Spleen (tissue), 11 donors: ENCODE results near the gene SLC9A4. TPM values are rescaled to one million over a fixed set of nuclear protein-coding genes. Genes with fewer than 3 reads are reported as not detected.

Experiments
- DNase-seq: peaks from one replicate; pipeline ENCODE4 v3.0.0-alpha.2; 2020
- H3K27ac ChIP-seq, 8 donors: fragments of 200-600 bp; sonication (generic) in 7 of 8; 1 replicate in 4 of 8; 2 replicates in 4 of 8; pipeline versions ENCODE4 v1.5.0 to v1.8.0; 2016 to 2021; ENCODE audit warnings: inconsistent platforms in 4 of 8, mild to moderate bottlenecking in 4 of 8, moderate library complexity in 1 of 8
- H3K27me3 ChIP-seq, 7 donors: fragments of 200-600 bp; sonication (generic) in 6 of 7; replicated peaks in 1 of 7; 1 replicate in 4 of 7; 2 replicates in 3 of 7; pipeline versions ENCODE4 v1.5.0 to v1.8.0; 2016 to 2021; ENCODE audit warnings: inconsistent platforms in 3 of 7, mild to moderate bottlenecking in 1 of 7
- H3K36me3 ChIP-seq, 6 donors: fragments of 200-600 bp; sonication (generic) in 5 of 6; 1 replicate in 4 of 6; 2 replicates in 2 of 6; pipeline versions ENCODE4 v1.5.0 to v1.8.0; 2016 to 2021; ENCODE audit warnings: inconsistent platforms in 2 of 6
- H3K4me1 ChIP-seq, 6 donors: fragments of 200-600 bp; sonication (generic) in 5 of 6; 1 replicate in 3 of 6; 2 replicates in 3 of 6; pipeline versions ENCODE4 v1.5.0 to v1.8.0; 2016 to 2021; ENCODE audit warnings: inconsistent platforms in 3 of 6
- H3K4me3 ChIP-seq, 8 donors: fragments of 200-600 bp; sonication (generic) in 7 of 8; 1 replicate in 4 of 8; 2 replicates in 4 of 8; pipeline versions ENCODE4 v1.5.0 to v1.8.0; 2016 to 2021; ENCODE audit warnings: inconsistent platforms in 4 of 8, mild to moderate bottlenecking in 4 of 8, moderate library complexity in 2 of 8
- H3K9me3 ChIP-seq, 8 donors: fragments of 200-600 bp; sonication (generic) in 7 of 8; 1 replicate in 4 of 8; 2 replicates in 4 of 8; pipeline versions ENCODE4 v1.5.0 to v1.8.0; 2016 to 2021; ENCODE audit warnings: inconsistent platforms in 4 of 8
- POLR2A ChIP-seq, 3 donors: fragments of 450-650 bp; IDR thresholded peaks; one replicate each; pipeline ENCODE4 v1.5.1; 2017; ENCODE audit warnings: antibody characterized with exemption in 3 of 3, mild to moderate bottlenecking in 1 of 3
- POLR2AphosphoS5 ChIP-seq, 3 donors: sonication (generic); formaldehyde crosslinking; IDR thresholded peaks; one replicate each; pipeline ENCODE4 v1.5.1; 2017; ENCODE audit warnings: antibody characterized with exemption in 3 of 3
- WGBS, 5 donors: extraction: QIAGEN DNeasy Blood & Tissue Kit in 3 of 5; methylation state at CpG; one replicate each; pipeline versions ENCODE4 v1.1.5 to v1.1.7; 2013 to 2018; 5-methylcytosine and 5-hydroxymethylcytosine counted together
- intact Hi-C: fragments of 100-400 bp; cut with DNase I; formaldehyde crosslinking; loops from one replicate; pipeline ENCODE4 v1.15.0; 2023; ENCODE audit warnings: low total_unique reads
- polyA plus RNA-seq, 3 donors: library from polyadenylated mRNA; stranded (reverse); fragments of 200-250 nt; gene quantifications; one replicate each; pipeline ENCODE4 v1.2.1, GENCODE V29; 2013
- total RNA-seq, 7 donors: library from RNA; depleted of rRNA in 3 of 7; stranded (reverse); fragments of >200 nt in 3 of 7; fragmentation: NEBNext Ultra II Directional in 4 of 7; extraction: Animal tissue kit (Norgen Biotek cat#: 25700) in 4 of 7; gene quantifications; one replicate each; pipeline versions ENCODE4 v1.1.0 to v1.2.1, GENCODE V29; 2016 to 2021
- TF ChIP-seq, protein P1 (sequence below), 11 experiments: fragments of 200-600 bp in 7 of 11; fragments of 450-650 bp in 4 of 11; sonication (generic) in 4 of 11; IDR thresholded peaks in 8 of 11; conservative IDR thresholded peaks in 3 of 11; 1 replicate in 7 of 11; 2 replicates in 4 of 11; pipeline versions ENCODE4 v1.4.0 to v1.8.0; 2016 to 2021; ENCODE audit warnings: antibody characterized with exemption in 11 of 11, inconsistent platforms in 4 of 11, mild to moderate bottlenecking in 1 of 11
- donor health status: healthy with polysubstance abuse.
- donor health status: DM: no; HTN: no; CAD: no; lungs with moderate emphysema.
- donor health status: DM: no; HTN: no; CAD: no.
- donor health status: Bipolar disorder and iron deficiency.
- donor health status: healthy.
- donor health status: DM: no; HTN: no; CAD: no.
- donor health status: DM: yes; HTN: yes; CAD: no.

The SLC9A4 gene
- total and polyA plus RNA-seq, 10 donors: 0.10 TPM; not detected in 9

DNA sequence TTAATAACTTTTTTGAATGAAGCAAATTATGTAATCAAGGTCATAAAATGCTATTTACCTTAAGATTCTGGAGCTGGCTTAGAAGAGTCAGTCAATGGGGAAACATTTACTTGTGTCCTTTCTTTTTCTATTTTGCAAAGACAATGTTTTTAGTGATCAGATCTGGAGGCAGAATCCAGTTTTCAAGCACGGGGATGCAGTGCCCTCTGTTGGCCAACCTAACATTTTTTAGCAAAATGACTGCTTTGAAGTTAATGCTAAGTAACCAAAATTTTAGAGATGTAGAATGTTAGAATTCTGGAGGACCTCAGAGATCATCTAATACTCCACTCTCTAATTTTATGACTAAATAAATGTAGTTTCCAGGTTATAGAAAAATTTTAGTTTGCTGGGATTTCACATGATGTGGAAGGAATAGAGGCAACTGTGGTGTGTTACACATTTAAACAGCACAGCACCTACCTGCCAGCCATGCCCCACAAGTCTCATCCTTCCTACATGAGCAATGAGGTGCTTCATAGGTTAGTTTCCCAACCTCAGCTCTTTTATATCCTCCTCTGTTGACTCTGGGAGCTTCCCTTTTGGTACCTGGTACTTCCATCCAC is 23.6 kb upstream of the SLC9A4 start:
- Histone ChIP-seq H3K36me3 (peaks cover 0 to 98% (median 0%) of the 10 kb centered on the region in 6 donors), H3K9me3 (no peaks in the 10 kb centered on the region), H3K4me1 (peaks cover 0 to 7% (median 0%) of the 10 kb centered on the region in 6 donors), H3K27ac (peak overlapping the region in 2 of 8 donors; percentile 1 to 37), H3K4me3 (no peak overlapping the region), H3K27me3 (no peaks in the 10 kb centered on the region)
- no peak for TF ChIP-seq POLR2AphosphoS5 (IDR thresholded peaks at IDR 0.05)
- TF ChIP-seq, protein P1, sequence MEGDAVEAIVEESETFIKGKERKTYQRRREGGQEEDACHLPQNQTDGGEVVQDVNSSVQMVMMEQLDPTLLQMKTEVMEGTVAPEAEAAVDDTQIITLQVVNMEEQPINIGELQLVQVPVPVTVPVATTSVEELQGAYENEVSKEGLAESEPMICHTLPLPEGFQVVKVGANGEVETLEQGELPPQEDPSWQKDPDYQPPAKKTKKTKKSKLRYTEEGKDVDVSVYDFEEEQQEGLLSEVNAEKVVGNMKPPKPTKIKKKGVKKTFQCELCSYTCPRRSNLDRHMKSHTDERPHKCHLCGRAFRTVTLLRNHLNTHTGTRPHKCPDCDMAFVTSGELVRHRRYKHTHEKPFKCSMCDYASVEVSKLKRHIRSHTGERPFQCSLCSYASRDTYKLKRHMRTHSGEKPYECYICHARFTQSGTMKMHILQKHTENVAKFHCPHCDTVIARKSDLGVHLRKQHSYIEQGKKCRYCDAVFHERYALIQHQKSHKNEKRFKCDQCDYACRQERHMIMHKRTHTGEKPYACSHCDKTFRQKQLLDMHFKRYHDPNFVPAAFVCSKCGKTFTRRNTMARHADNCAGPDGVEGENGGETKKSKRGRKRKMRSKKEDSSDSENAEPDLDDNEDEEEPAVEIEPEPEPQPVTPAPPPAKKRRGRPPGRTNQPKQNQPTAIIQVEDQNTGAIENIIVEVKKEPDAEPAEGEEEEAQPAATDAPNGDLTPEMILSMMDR (IDR thresholded peaks at IDR 0.05 in 8 of 11, conservative IDR thresholded peaks at IDR 0.05 in 3 of 11): peak; percentile 17 to 76 (median 60)
- TF ChIP-seq POLR2A (IDR thresholded peaks at IDR 0.05): no peak
- intact Hi-C loops: loop anchor here (5.0 to 10.0 kb wide), 2 partner anchors 445 to 1032 kb away; no protein-coding TSS in a partner anchor
- DNase-seq: no peak
- WGBS, 5 donors: 0 to 2% (median 0%) methylated on average over 1 of the region's 1 CpG

DNA sequence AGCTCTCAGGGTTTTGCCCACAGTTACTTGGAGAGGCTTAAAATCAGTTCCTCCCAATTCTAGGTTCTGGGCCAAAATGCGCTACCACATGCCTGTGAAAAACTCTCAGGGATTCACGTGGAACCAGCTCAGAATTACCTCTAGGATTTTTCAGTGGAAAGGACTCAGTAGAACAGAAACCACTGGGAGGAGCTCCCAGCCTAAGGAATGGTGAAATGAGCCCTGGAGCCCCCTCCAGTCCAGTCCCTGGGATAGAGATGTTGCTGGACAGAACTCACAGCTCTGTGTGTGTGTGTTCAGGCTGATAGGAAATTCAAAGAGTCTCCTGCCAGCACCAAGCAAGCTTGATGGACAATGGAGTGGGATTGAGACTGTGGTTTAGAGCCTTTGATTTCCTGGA is 21.1 kb upstream of the SLC9A4 start:
- H3K4me1 ChIP-seq: peaks cover 0 to 7% (median 0%) of the 10 kb centered on the region in 6 donors
- no peak for DNase-seq
- peaks cover 0 to 73% (median 0%) of the 10 kb centered on the region in 6 donors for H3K36me3 ChIP-seq
- H3K9me3 ChIP-seq: peaks cover 0 to 11% (median 0%) of the 10 kb centered on the region in 8 donors
- no peak overlapping the region for H3K4me3 ChIP-seq
- H3K27ac ChIP-seq: no peak overlapping the region
- intact Hi-C loops: no loop called here
- 76 to 87% (median 83%) methylated on average over 2 of the region's 2 CpGs for WGBS, 5 donors
- TF ChIP-seq, protein P1 (IDR thresholded peaks at IDR 0.05 in 8 of 11, conservative IDR thresholded peaks at IDR 0.05 in 3 of 11): no peak
- TF ChIP-seq POLR2AphosphoS5 (IDR thresholded peaks at IDR 0.05) (no peak), POLR2A (IDR thresholded peaks at IDR 0.05) (no peak)
- H3K27me3 ChIP-seq: no peaks in the 10 kb centered on the region

DNA sequence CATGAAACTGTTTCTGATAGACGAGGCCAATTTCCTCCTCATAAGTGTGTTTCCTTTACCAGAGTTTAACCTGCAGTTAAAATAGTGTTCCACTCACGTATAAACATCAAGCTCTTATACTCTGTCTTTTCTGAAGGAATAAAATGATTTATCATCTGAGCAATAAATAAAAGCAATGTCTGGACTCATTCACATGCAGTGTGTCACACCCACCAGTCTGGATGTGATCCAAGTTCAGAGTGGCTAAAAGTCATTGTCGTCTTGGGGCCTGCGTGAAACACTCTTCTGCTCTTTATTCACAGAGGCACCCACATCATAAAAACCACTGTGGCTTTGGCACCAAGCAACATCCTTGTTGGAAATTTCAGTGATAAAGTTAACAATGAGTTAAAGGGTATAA is 19.5 kb upstream of the SLC9A4 start:
- peaks cover 0 to 7% (median 0%) of the 10 kb centered on the region in 6 donors for H3K4me1 ChIP-seq
- H3K27ac ChIP-seq: no peak overlapping the region
- no peak for DNase-seq
- H3K9me3 ChIP-seq: peaks cover 0 to 11% (median 0%) of the 10 kb centered on the region in 8 donors
- peaks cover 0 to 58% (median 0%) of the 10 kb centered on the region in 6 donors for H3K36me3 ChIP-seq
- WGBS, 5 donors: 39 to 54% (median 41%) methylated on average over 4 of the region's 4 CpGs
- no peaks in the 10 kb centered on the region for H3K27me3 ChIP-seq
- no peak overlapping the region for H3K4me3 ChIP-seq
- intact Hi-C loops: no loop called here
- no peak for TF ChIP-seq POLR2AphosphoS5 (IDR thresholded peaks at IDR 0.05)
- TF ChIP-seq, protein P1 (IDR thresholded peaks at IDR 0.05 in 8 of 11, conservative IDR thresholded peaks at IDR 0.05 in 3 of 11): no peak
- TF ChIP-seq POLR2A (IDR thresholded peaks at IDR 0.05): no peak

DNA sequence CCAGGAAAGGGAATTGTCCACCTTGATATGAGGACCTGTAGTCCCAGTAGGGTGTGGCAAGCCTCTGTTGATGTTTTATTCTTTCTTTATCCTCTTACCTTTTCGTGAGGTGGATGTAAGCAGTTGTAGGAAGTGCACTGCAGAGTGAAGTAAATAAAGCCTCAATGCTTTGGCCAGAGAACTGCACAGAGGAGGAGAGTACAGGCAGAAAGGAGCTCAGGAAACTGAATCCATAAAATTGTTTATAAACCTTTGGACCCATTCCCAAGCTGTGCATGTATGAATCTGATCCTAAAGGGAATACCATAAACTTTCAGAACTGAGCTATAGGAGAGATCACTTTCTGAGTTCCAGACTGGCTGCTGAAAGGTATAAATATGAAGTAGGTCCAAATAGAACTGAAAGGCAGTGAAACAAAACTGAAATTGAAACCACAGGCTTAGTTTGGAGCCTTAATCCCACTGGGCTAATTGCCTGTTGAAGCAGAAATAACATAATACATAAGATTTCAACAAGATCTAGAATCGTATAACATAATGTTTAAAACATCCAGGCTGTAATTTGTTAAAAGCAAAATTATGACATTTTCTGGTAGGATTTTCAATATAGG is 17.9 kb upstream of the SLC9A4 start:
- intact Hi-C loops: no loop called here
- WGBS, 5 donors: 85 to 97% (median 86%) methylated on average over 2 of the region's 2 CpGs
- H3K4me3 ChIP-seq: no peak overlapping the region
- no peak for TF ChIP-seq POLR2AphosphoS5 (IDR thresholded peaks at IDR 0.05)
- H3K9me3 ChIP-seq: peaks cover 0 to 11% (median 0%) of the 10 kb centered on the region in 8 donors
- H3K27ac ChIP-seq: no peak overlapping the region
- H3K4me1 ChIP-seq: no peaks in the 10 kb centered on the region
- H3K27me3 ChIP-seq: no peaks in the 10 kb centered on the region
- DNase-seq: no peak
- H3K36me3 ChIP-seq: peaks cover 0 to 41% (median 0%) of the 10 kb centered on the region in 6 donors
